KMS-11 (cell line): ENCODE data around the gene SEMG2.

Source experiments
- H2AFZ ChIP-seq: fragments of 200-600 bp; sonication (generic); 2 replicates; pipeline ENCODE4 v1.6.1; 2016; ENCODE audit warnings: antibody characterized with exemption, mixed run types, low read depth
- H3K27ac ChIP-seq: fragments of 200-600 bp; sonication (generic); 2 replicates; pipeline ENCODE4 v1.6.1; 2016; ENCODE audit warnings: mild to moderate bottlenecking, mixed run types
- H3K27me3 ChIP-seq: fragments of 200-600 bp; sonication (generic); 2 replicates; pipeline ENCODE4 v1.6.1; 2017; ENCODE audit warnings: mild to moderate bottlenecking, low read depth, mixed run types, moderate library complexity; ENCODE audit not compliant: insufficient read depth
- H3K36me3 ChIP-seq: fragments of 200-600 bp; sonication (generic); 2 replicates; pipeline ENCODE4 v1.6.1; 2017; ENCODE audit warnings: mild to moderate bottlenecking, mixed run types; ENCODE audit not compliant: insufficient read depth
- H3K4me1 ChIP-seq: fragments of 200-600 bp; sonication (generic); 2 replicates; pipeline ENCODE4 v1.6.1; 2016; ENCODE audit warnings: mild to moderate bottlenecking, low read depth, mixed run types; ENCODE audit not compliant: poor library complexity, severe bottlenecking
- H3K4me2 ChIP-seq: fragments of 200-600 bp; sonication (generic); 2 replicates; pipeline ENCODE4 v1.7.0; 2016; ENCODE audit warnings: mild to moderate bottlenecking, mixed run types
- H3K4me3 ChIP-seq: fragments of 200-600 bp; sonication (generic); IDR thresholded peaks from 2 replicates; pipeline ENCODE4 v1.6.1; 2017; ENCODE audit warnings: low read depth, low read length, mixed read lengths; ENCODE audit not compliant: insufficient read depth
- H3K79me2 ChIP-seq: fragments of 200-600 bp; sonication (generic); 2 replicates; pipeline ENCODE4 v1.6.1; 2016; ENCODE audit warnings: low read depth, mixed run types; ENCODE audit not compliant: insufficient read depth
- H3K9ac ChIP-seq: fragments of 200-600 bp; sonication (generic); 2 replicates; pipeline ENCODE4 v1.6.1; 2016; ENCODE audit warnings: mild to moderate bottlenecking, mixed run types
- H4K20me1 ChIP-seq: fragments of 200-600 bp; sonication (generic); 2 replicates; pipeline ENCODE4 v1.6.1; 2016; ENCODE audit warnings: mild to moderate bottlenecking, mixed run types; ENCODE audit not compliant: insufficient read depth
- CTCF ChIP-seq: fragments of 200-600 bp; sonication (generic); conservative IDR thresholded peaks from 2 replicates; pipeline ENCODE4 v1.6.1; 2017; ENCODE audit warnings: low read depth, mild to moderate bottlenecking, antibody characterized with exemption, low read length, moderate library complexity, mixed read lengths

The SEMG2 gene

GRCh38 chr20:45258664-45259063 is 37.5 kb downstream of the SEMG2 start:
- H3K4me2 ChIP-seq, result no peak overlapping the region
- TF ChIP-seq CTCF, result no peak
- H3K4me3 ChIP-seq, result no peak overlapping the region
- H3K36me3 ChIP-seq, result no peaks in the 10 kb centered on the region
- H3K27me3 ChIP-seq, result no peaks in the 10 kb centered on the region
- H4K20me1 ChIP-seq, result no peaks in the 10 kb centered on the region
- no peak overlapping the region for H3K27ac ChIP-seq
- no peak overlapping the region for H2AFZ ChIP-seq
- no peak overlapping the region for H3K9ac ChIP-seq
- H3K79me2 ChIP-seq, result no peaks in the 10 kb centered on the region
- peaks cover 34% of the 10 kb centered on the region for H3K4me1 ChIP-seq

GRCh38 chr20:45263556-45264266 is 42.5 kb downstream of the SEMG2 start:
- no peaks in the 10 kb centered on the region for H3K36me3 ChIP-seq
- H3K27ac ChIP-seq, result no peak overlapping the region
- no peaks in the 10 kb centered on the region for H3K27me3 ChIP-seq
- H3K4me2 ChIP-seq, result no peak overlapping the region
- H3K9ac ChIP-seq, result no peak overlapping the region
- H3K4me3 ChIP-seq, result no peak overlapping the region
- H2AFZ ChIP-seq, result no peak overlapping the region
- H3K4me1 ChIP-seq, result no peaks in the 10 kb centered on the region
- no peaks in the 10 kb centered on the region for H3K79me2 ChIP-seq
- TF ChIP-seq CTCF, result no peak
- no peaks in the 10 kb centered on the region for H4K20me1 ChIP-seq

GRCh38 chr20:45266977-45267376 is 45.8 kb downstream of the SEMG2 start:
- Histone ChIP-seq H3K4me2 (no peak overlapping the region), H3K4me3 (no peak overlapping the region), H3K36me3 (no peaks in the 10 kb centered on the region), H3K4me1 (no peaks in the 10 kb centered on the region), H3K79me2 (no peaks in the 10 kb centered on the region), H3K27ac (no peak overlapping the region), H3K9ac (no peak overlapping the region), H3K27me3 (no peaks in the 10 kb centered on the region), H4K20me1 (no peaks in the 10 kb centered on the region), H2AFZ (no peak overlapping the region)
- TF ChIP-seq CTCF, result no peak

- Histone ChIP-seq H3K4me1 (no peaks in the 10 kb centered on the region), H3K9ac (no peak overlapping the region), H4K20me1 (no peaks in the 10 kb centered on the region), H3K79me2 (no peaks in the 10 kb centered on the region), H3K4me2 (no peak overlapping the region), H3K4me3 (no peak overlapping the region), H2AFZ (no peak overlapping the region), H3K27ac (no peak overlapping the region), H3K36me3 (no peaks in the 10 kb centered on the region), H3K27me3 (no peaks in the 10 kb centered on the region)
- TF ChIP-seq CTCF, result no peak
Measured at GRCh38 chr20:45268531-45268930, 47.4 kb downstream of the SEMG2 start.
